IPS-18c (cell line): ENCODE results near the gene AP1AR.
A peak's percentile ranks its signal among the peaks of the same experiment; 100 is the strongest.
"Not testable (repeated sequence)": the region's sequence is repeated elsewhere in the genome, so short reads cannot be mapped to it uniquely, and the experiment has no call there.

ENCODE experiments used
- H3K4me3 ChIP-seq: 2 replicates; pipeline ENCODE4 v1.7.0; 2013; ENCODE audit warnings: low read depth, mild to moderate bottlenecking, low read length, moderate library complexity; ENCODE audit not compliant: insufficient read depth
- H3K9me3 ChIP-seq: one replicate; pipeline ENCODE4 v1.6.1; 2013; ENCODE audit warnings: mild to moderate bottlenecking, low read length, moderate library complexity; ENCODE audit not compliant: control insufficient read depth, insufficient read depth

AP1AR gene

GRCh38 chr4:112231779-112232713 lies at the start of gene AP1AR:
AP1AR (plus strand) TSS chr4:112231787; CDS start chr4:112232092, 305 bp downstream.
- peak within 1 kb of the TSS; percentile 96 for H3K4me3 ChIP-seq
- no peaks in the 10 kb centered on the region for H3K9me3 ChIP-seq

GRCh38 chr4:112182604-112183003 lies 49.0 kb upstream of the AP1AR start:
- no peaks in the 10 kb centered on the region for H3K9me3 ChIP-seq
- no peak overlapping the region for H3K4me3 ChIP-seq

GRCh38 chr4:112183252-112183651 lies 48.3 kb upstream of the AP1AR start:
- Histone ChIP-seq H3K4me3 (no peak overlapping the region), H3K9me3 (no peaks in the 10 kb centered on the region)

GRCh38 chr4:112184438-112184837 lies 47.1 kb upstream of the AP1AR start:
- Histone ChIP-seq H3K9me3 (no peaks in the 10 kb centered on the region), H3K4me3 (no peak overlapping the region)

- no peaks in the 10 kb centered on the region for H3K9me3 ChIP-seq
- no peak overlapping the region for H3K4me3 ChIP-seq
Measured at GRCh38 chr4:112185334-112185733, 46.3 kb upstream of the AP1AR start.

- H3K4me3 ChIP-seq: no peak overlapping the region
- H3K9me3 ChIP-seq: no peaks in the 10 kb centered on the region
Measured at GRCh38 chr4:112185740-112186670, 45.6 kb upstream of the AP1AR start.

- H3K4me3 ChIP-seq: no peak overlapping the region
- no peaks in the 10 kb centered on the region for H3K9me3 ChIP-seq
Measured at GRCh38 chr4:112189754-112190153, 41.8 kb upstream of the AP1AR start.

- no peaks in the 10 kb centered on the region for H3K9me3 ChIP-seq
- H3K4me3 ChIP-seq: no peak overlapping the region
Measured at GRCh38 chr4:112190684-112191083, 40.9 kb upstream of the AP1AR start.

GRCh38 chr4:112196461-112196860 lies 35.1 kb upstream of the AP1AR start:
- Histone ChIP-seq H3K4me3 (no peak overlapping the region), H3K9me3 (no peaks in the 10 kb centered on the region)

GRCh38 chr4:112199041-112199440 lies 32.5 kb upstream of the AP1AR start:
- H3K4me3 ChIP-seq: no peak overlapping the region
- H3K9me3 ChIP-seq: no peaks in the 10 kb centered on the region

- Histone ChIP-seq H3K4me3 (no peak overlapping the region), H3K9me3 (no peaks in the 10 kb centered on the region)
Measured at GRCh38 chr4:112201915-112202505, 29.6 kb upstream of the AP1AR start.

GRCh38 chr4:112203593-112203992 lies 28.0 kb upstream of the AP1AR start:
- Histone ChIP-seq H3K9me3 (no peaks in the 10 kb centered on the region), H3K4me3 (no peak overlapping the region)

GRCh38 chr4:112206431-112206830 lies 25.2 kb upstream of the AP1AR start:
- H3K9me3 ChIP-seq: no peaks in the 10 kb centered on the region
- no peak overlapping the region for H3K4me3 ChIP-seq

- H3K4me3 ChIP-seq: not testable (repeated sequence)
Measured at GRCh38 chr4:112208137-112209095, 23.2 kb upstream of the AP1AR start.

GRCh38 chr4:112210777-112211176 lies 20.8 kb upstream of the AP1AR start:
- Histone ChIP-seq H3K4me3 (no peak overlapping the region), H3K9me3 (no peaks in the 10 kb centered on the region)

More at GRCh38 chr4:112208137-112209095, 23.2 kb upstream of the AP1AR start:
- not testable (repeated sequence) for H3K9me3 ChIP-seq

- Histone ChIP-seq H3K4me3 (no peak overlapping the region), H3K9me3 (no peaks in the 10 kb centered on the region)
Measured at GRCh38 chr4:112213091-112213490, 18.5 kb upstream of the AP1AR start.
